Adrenal gland (tissue), 5 donors: ENCODE measurements around the gene TBC1D9.

Experiments used
- POLR2A ChIP-seq, 2 donors: fragments of 450-650 bp; IDR thresholded peaks; one replicate each; pipeline ENCODE4 v1.6.1; 2017; ENCODE audit warnings: antibody characterized with exemption in 2 of 2, mild to moderate bottlenecking in 2 of 2, moderate library complexity in 1 of 2
- TF ChIP-seq, protein P1 (sequence below), 6 experiments: fragments of 450-650 bp in 4 of 6; fragments of 200-600 bp in 2 of 6; sonication (generic) in 1 of 6; IDR thresholded peaks; 1 replicate in 5 of 6; 2 replicates in 1 of 6; pipeline versions ENCODE4 v1.5.1 to v1.8.0; 2016 to 2021; ENCODE audit warnings: antibody characterized with exemption in 6 of 6, mild to moderate bottlenecking in 2 of 6, moderate library complexity in 1 of 6
- donor health status: DM: no; HTN: no; CAD: no.

DNA sequence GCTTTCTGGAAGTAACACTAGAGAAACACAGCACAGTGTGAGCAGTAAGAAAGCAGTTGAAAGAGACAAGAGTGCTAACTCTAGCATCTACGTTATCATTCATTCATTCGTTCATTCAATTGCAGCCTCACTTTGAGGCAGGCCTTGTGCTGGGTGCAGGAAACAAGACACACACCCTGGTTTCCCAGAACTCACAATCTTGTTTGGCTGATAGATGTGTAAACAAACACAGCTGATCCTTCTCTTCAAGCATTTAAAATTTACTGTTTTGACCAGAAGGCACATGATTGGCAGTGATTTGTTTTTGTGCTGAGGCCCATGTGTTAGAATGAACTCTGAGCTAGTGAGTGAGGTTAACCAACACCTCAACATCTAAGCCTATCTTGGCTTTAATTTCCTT, 20.4 kb upstream of the TBC1D9 start:
- TF ChIP-seq, protein P1, sequence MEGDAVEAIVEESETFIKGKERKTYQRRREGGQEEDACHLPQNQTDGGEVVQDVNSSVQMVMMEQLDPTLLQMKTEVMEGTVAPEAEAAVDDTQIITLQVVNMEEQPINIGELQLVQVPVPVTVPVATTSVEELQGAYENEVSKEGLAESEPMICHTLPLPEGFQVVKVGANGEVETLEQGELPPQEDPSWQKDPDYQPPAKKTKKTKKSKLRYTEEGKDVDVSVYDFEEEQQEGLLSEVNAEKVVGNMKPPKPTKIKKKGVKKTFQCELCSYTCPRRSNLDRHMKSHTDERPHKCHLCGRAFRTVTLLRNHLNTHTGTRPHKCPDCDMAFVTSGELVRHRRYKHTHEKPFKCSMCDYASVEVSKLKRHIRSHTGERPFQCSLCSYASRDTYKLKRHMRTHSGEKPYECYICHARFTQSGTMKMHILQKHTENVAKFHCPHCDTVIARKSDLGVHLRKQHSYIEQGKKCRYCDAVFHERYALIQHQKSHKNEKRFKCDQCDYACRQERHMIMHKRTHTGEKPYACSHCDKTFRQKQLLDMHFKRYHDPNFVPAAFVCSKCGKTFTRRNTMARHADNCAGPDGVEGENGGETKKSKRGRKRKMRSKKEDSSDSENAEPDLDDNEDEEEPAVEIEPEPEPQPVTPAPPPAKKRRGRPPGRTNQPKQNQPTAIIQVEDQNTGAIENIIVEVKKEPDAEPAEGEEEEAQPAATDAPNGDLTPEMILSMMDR (IDR thresholded peaks at IDR 0.05) = no peak
- TF ChIP-seq POLR2A (IDR thresholded peaks at IDR 0.05) = no peak
